Fibroblast of villous mesenchyme (primary cell): ENCODE measurements around the gene PNPLA3. TPM values are rescaled to one million over a fixed set of nuclear protein-coding genes. Genes with fewer than 3 reads are reported as not detected.

Source experiments
- DNase-seq: peaks from one replicate; pipeline ENCODE4 v3.0.0-alpha.2; 2010; ENCODE audit warnings: low read depth
- H3K4me3 ChIP-seq: 2 replicates; pipeline ENCODE4 v1.5.1; 2011; ENCODE audit warnings: low read depth, mild to moderate bottlenecking, low read length
- CTCF ChIP-seq: IDR thresholded peaks from 2 replicates; pipeline ENCODE4 v1.5.1; 2012; ENCODE audit warnings: low read depth, mild to moderate bottlenecking, low read length; ENCODE audit not compliant: insufficient read depth
- total RNA-seq: library from RNA; depleted of rRNA; stranded (reverse); fragments of >200 nt; gene quantifications from 2 replicates; pipeline ENCODE4 v1.2.3, GENCODE V29; 2012

Gene PNPLA3
- total RNA-seq, 1 donor = 8.2 TPM

GRCh38 chr22:43928908-43929307, 5.3 kb downstream of the PNPLA3 start:
- H3K4me3 ChIP-seq = no peak overlapping the region
- TF ChIP-seq CTCF = no peak
- DNase-seq = no peak

GRCh38 chr22:43931771-43932170, 8.2 kb downstream of the PNPLA3 start:
- TF ChIP-seq CTCF = no peak
- no peak for DNase-seq
- no peak overlapping the region for H3K4me3 ChIP-seq

GRCh38 chr22:43941449-43941848, 17.8 kb downstream of the PNPLA3 start:
- H3K4me3 ChIP-seq = no peak overlapping the region
- no peak for DNase-seq
- no peak for TF ChIP-seq CTCF

- no peak for TF ChIP-seq CTCF
- no peak overlapping the region for H3K4me3 ChIP-seq
- DNase-seq = no peak
These were observed 21.2 kb downstream of the PNPLA3 start for GRCh38 chr22:43944670-43945430.

- H3K4me3 ChIP-seq = no peak overlapping the region
- peak; percentile 63 for DNase-seq
- peak; percentile 75 for TF ChIP-seq CTCF
These were observed 22.2 kb downstream of the PNPLA3 start for GRCh38 chr22:43945632-43946383.

GRCh38 chr22:43946384-43946667, 22.7 kb downstream of the PNPLA3 start:
- no peak for DNase-seq
- TF ChIP-seq CTCF = no peak
- H3K4me3 ChIP-seq = no peak overlapping the region

- DNase-seq = no peak
- TF ChIP-seq CTCF = no peak
- H3K4me3 ChIP-seq = no peak overlapping the region
These were observed 25.3 kb downstream of the PNPLA3 start for GRCh38 chr22:43948836-43949406.
